Endothelial cell of umbilical vein (primary cell): ENCODE data around the gene PFDN1. TPM values are rescaled to one million over a fixed set of nuclear protein-coding genes. Genes with fewer than 3 reads are reported as not detected.

Experiments
- BruUV-seq: library from RNA; stranded (reverse); fragments of 400-500 nt; replicated peaks from 2 replicates; lab custom pipeline; 2021; lab: Mats Ljungman, UMichigan
- CTCF ChIA-PET: fragments of 300-600, 350-600 bp; sonication (Branson Sonifier 250); formaldehyde crosslinking; loops from one replicate; lab custom pipeline; 2021; ENCODE audit warnings: antibody characterized with exemption, inconsistent platforms; lab: Charles Lee
- POLR2A ChIA-PET: fragments of 300-600, 350-600 bp; sonication (Branson Sonifier 250); formaldehyde crosslinking; loops from one replicate; lab custom pipeline; 2021; ENCODE audit warnings: antibody characterized with exemption, inconsistent platforms; lab: Charles Lee
- DNase-seq: peaks from one replicate; pipeline ENCODE4 v3.0.0-alpha.2; 2011; ENCODE audit warnings: low read depth, low spot score
- FAIRE-seq: peaks from 2 replicates; lab custom pipeline; 2011; peaks lifted over from hg19 to GRCh38; lab: Jason Lieb, UNC
- H2AFZ ChIP-seq: 2 replicates; pipeline ENCODE4 v1.6.0; 2012; ENCODE audit warnings: low read depth, low read length, control low read depth, inconsistent platforms
- H3K27ac ChIP-seq: 2 replicates; pipeline ENCODE4 v1.5.1; 2011; ENCODE audit warnings: low read depth, mild to moderate bottlenecking, control low read depth, low read length, moderate library complexity; ENCODE audit not compliant: insufficient read depth
- H3K27me3 ChIP-seq, 2 experiments: 2 replicates each; pipeline versions ENCODE4 v1.6.0 to v1.6.1; 2011; ENCODE audit warnings: low read length in 2 of 2, mixed read lengths in 1 of 2; ENCODE audit not compliant: control insufficient read depth in 2 of 2, insufficient read depth in 2 of 2
- H3K36me3 ChIP-seq, 2 experiments: 2 replicates in 1 of 2; 3 replicates in 1 of 2; pipeline ENCODE4 v1.5.1; 2011; ENCODE audit warnings: low read length in 2 of 2, mild to moderate bottlenecking in 1 of 2, moderate library complexity in 1 of 2; ENCODE audit not compliant: control insufficient read depth in 2 of 2, insufficient read depth in 2 of 2; ENCODE audit errors: extremely low read depth in 1 of 2
- H3K4me1 ChIP-seq: 3 replicates; pipeline ENCODE4 v1.5.1; 2011; ENCODE audit warnings: mild to moderate bottlenecking, low read length; ENCODE audit not compliant: control insufficient read depth, insufficient read depth; ENCODE audit errors: extremely low read depth
- H3K4me2 ChIP-seq: 2 replicates; pipeline ENCODE4 v1.6.1; 2011; ENCODE audit warnings: low read length, control low read depth, mixed read lengths; ENCODE audit not compliant: insufficient read depth
- H3K4me3 ChIP-seq, 3 experiments: fragments of 200-600 bp in 1 of 3; sonication (generic), shearing (Covaris generic) in 1 of 3; replicated peaks in 1 of 3; 2 replicates each; pipeline ENCODE4 v1.5.1; 2011 to 2016; ENCODE audit warnings: control low read depth in 3 of 3, low read length in 3 of 3, mild to moderate bottlenecking in 2 of 3, inconsistent platforms in 1 of 3, low read depth in 1 of 3, moderate library complexity in 1 of 3; ENCODE audit not compliant: insufficient read depth in 1 of 3
- H3K79me2 ChIP-seq: 2 replicates; pipeline ENCODE4 v1.6.0; 2012; ENCODE audit warnings: low read length, inconsistent platforms; ENCODE audit not compliant: control insufficient read depth, insufficient read depth
- H3K9ac ChIP-seq: replicated peaks from 2 replicates; pipeline ENCODE3; 2011; ENCODE audit warnings: low read length, control low read depth; ENCODE audit not compliant: insufficient read depth; ENCODE audit errors: extremely low read depth
- H3K9me1 ChIP-seq: replicated peaks from 3 replicates; pipeline ENCODE4 v1.6.0; 2011; ENCODE audit warnings: mild to moderate bottlenecking, low read length; ENCODE audit not compliant: control insufficient read depth, insufficient read depth; ENCODE audit errors: extremely low read depth
- H3K9me3 ChIP-seq: replicated peaks from 2 replicates; pipeline ENCODE4 v1.5.1; 2012; ENCODE audit warnings: low read length, inconsistent platforms; ENCODE audit not compliant: control insufficient read depth, insufficient read depth
- H4K20me1 ChIP-seq: replicated peaks from 2 replicates; pipeline ENCODE3; 2011; ENCODE audit warnings: mild to moderate bottlenecking, low read length; ENCODE audit not compliant: control insufficient read depth, insufficient read depth; ENCODE audit errors: extremely low read depth
- CTCF ChIP-seq, 2 donors: IDR thresholded peaks; 1 replicate in 1 of 2; 2 replicates in 1 of 2; pipeline ENCODE4 v1.5.1; 2011; ENCODE audit warnings: low read length in 2 of 2, mild to moderate bottlenecking in 2 of 2, moderate library complexity in 2 of 2, control low read depth in 1 of 2, inconsistent platforms in 1 of 2, low read depth in 1 of 2; ENCODE audit not compliant: insufficient read depth in 1 of 2; ENCODE audit errors: extremely low read depth in 1 of 2
- EZH2 ChIP-seq: IDR thresholded peaks from 2 replicates; pipeline ENCODE4 v1.6.1; 2012; ENCODE audit warnings: borderline replicate concordance, low read depth, mild to moderate bottlenecking, moderate library complexity, low read length, inconsistent platforms; ENCODE audit not compliant: severe bottlenecking
- FOS ChIP-seq: IDR thresholded peaks from 2 replicates; pipeline ENCODE4 v1.6.1; 2011; ENCODE audit warnings: mild to moderate bottlenecking, low read length, moderate library complexity, borderline replicate concordance; ENCODE audit not compliant: insufficient read depth
- GATA2 ChIP-seq: IDR thresholded peaks from 2 replicates; pipeline ENCODE4 v1.7.0; 2011; ENCODE audit warnings: low read depth, mild to moderate bottlenecking, moderate library complexity, mixed read lengths, low read length; ENCODE audit not compliant: insufficient read length, insufficient read depth
- JUN ChIP-seq: IDR thresholded peaks from 2 replicates; pipeline ENCODE4 v1.6.1; 2011; ENCODE audit warnings: borderline replicate concordance, low read depth; ENCODE audit not compliant: insufficient read length, insufficient read depth
- MAX ChIP-seq: IDR thresholded peaks from 2 replicates; pipeline ENCODE4 v1.6.1; 2011; ENCODE audit not compliant: insufficient read depth, insufficient read length
- MYC ChIP-seq: IDR thresholded peaks from one replicate; pipeline ENCODE4 v1.6.1; 2011; ENCODE audit warnings: mild to moderate bottlenecking, low read depth, low read length
- POLR2A ChIP-seq: IDR thresholded peaks from 2 replicates; pipeline ENCODE4 v1.6.1; 2012; ENCODE audit warnings: low read depth, mild to moderate bottlenecking, control low read depth, low read length
- POLR2AphosphoS5 ChIP-seq: IDR thresholded peaks from 2 replicates; pipeline ENCODE4 v1.6.1; 2012; ENCODE audit warnings: low read depth, mild to moderate bottlenecking, control low read depth, low read length, moderate library complexity; ENCODE audit not compliant: insufficient read depth
- dilution Hi-C: fragments of 300-500 bp; cut with MboI; formaldehyde crosslinking; loops from one replicate; pipeline ENCODE4 v1.15.0; 2019; ENCODE audit warnings: low sequenced_read_pairs; ENCODE audit not compliant: extremely low pct_ligation_motif_present
- intact Hi-C: fragments of 100-400 bp; cut with micrococcal nuclease; formaldehyde crosslinking; loops from one replicate; pipeline ENCODE4 v1.10.0; 2022
- polyA plus RNA-seq, 4 experiments: library from polyadenylated mRNA; depleted of rRNA in 3 of 4; stranded (reverse) in 3 of 4; unstranded in 1 of 4; fragments of >200 nt; gene quantifications; 2 replicates each; pipeline versions ENCODE4 v1.2.1 to v1.2.3, GENCODE V29; 2011 to 2012; ENCODE audit warnings: missing spikeins in 1 of 4
- total RNA-seq: library from RNA; stranded (reverse); gene quantifications from 2 replicates; pipeline ENCODE4 v1.2.3, GENCODE V29; 2021

Gene PFDN1
- total and polyA plus RNA-seq, 2 donors (not counting 3 experiments of a cell fraction or from before 2014, with no cell fraction given) = 107 to 158 TPM

GRCh38 chr5:140347360-140347759, 44.5 kb upstream of the PFDN1 start:
- TF ChIP-seq POLR2AphosphoS5 = no peak
- TF ChIP-seq GATA2 = no peak
- no peak for TF ChIP-seq FOS
- no peak for TF ChIP-seq CTCF (IDR thresholded peaks at IDR 0.05; ENCODE audit: extremely low read depth in 1 of 2, insufficient read depth in 1 of 2, low read depth in 1 of 2, low read length in 2 of 2)
- TF ChIP-seq MAX = no peak
- TF ChIP-seq JUN = no peak
- no peak for TF ChIP-seq EZH2
- TF ChIP-seq MYC = no peak
- TF ChIP-seq POLR2A = no peak
- H3K27me3 ChIP-seq = no peaks in the 10 kb centered on the region
- no peaks in the 10 kb centered on the region for H3K9me1 ChIP-seq
- H3K27ac ChIP-seq = no peak overlapping the region
- DNase-seq = no peak
- H3K9me3 ChIP-seq = no peaks in the 10 kb centered on the region
- H3K9ac ChIP-seq = no peak overlapping the region
- ChIA-PET CTCF (interaction anchor here (0.9 to 16.7 kb wide), 22 partner anchors 10 to 373 kb away, joined by 3 to 1214 read pairs (median 14); partner anchors contain the start of gene PFDN1), POLR2A (interaction anchor here (0.9 to 2.8 kb wide), 11 partner anchors 9 to 300 kb away, joined by 3 to 112 read pairs (median 9); partner anchors contain the start of genes IK, NDUFA2 and PFDN1)
- dilution Hi-C loops = no loop called here
- FAIRE-seq = no peak
- H3K79me2 ChIP-seq = peaks cover 38% of the 10 kb centered on the region
- H3K36me3 ChIP-seq = peaks cover 2 to 3% of the 10 kb centered on the region in 2 experiments
- intact Hi-C loops = no loop called here
- no peaks in the 10 kb centered on the region for H4K20me1 ChIP-seq
- H2AFZ ChIP-seq = peak overlapping the region; percentile 85
- no TSS peak for BruUV-seq
- H3K4me3 ChIP-seq = no peak overlapping the region
- peaks cover 46% of the 10 kb centered on the region for H3K4me1 ChIP-seq
- peak overlapping the region; percentile 72 for H3K4me2 ChIP-seq
